Fibroblast of villous mesenchyme (primary cell): ENCODE measurements around the gene OCSTAMP. TPM values are rescaled to one million over a fixed set of nuclear protein-coding genes. Genes with fewer than 3 reads are reported as not detected.

Source experiments
- DNase-seq: peaks from one replicate; pipeline ENCODE4 v3.0.0-alpha.2; 2010; ENCODE audit warnings: low read depth
- H3K4me3 ChIP-seq: 2 replicates; pipeline ENCODE4 v1.5.1; 2011; ENCODE audit warnings: low read depth, mild to moderate bottlenecking, low read length
- CTCF ChIP-seq: IDR thresholded peaks from 2 replicates; pipeline ENCODE4 v1.5.1; 2012; ENCODE audit warnings: low read depth, mild to moderate bottlenecking, low read length; ENCODE audit not compliant: insufficient read depth
- total RNA-seq: library from RNA; depleted of rRNA; stranded (reverse); fragments of >200 nt; gene quantifications from 2 replicates; pipeline ENCODE4 v1.2.3, GENCODE V29; 2012

The OCSTAMP gene
- total RNA-seq, 1 donor: not detected

DNA sequence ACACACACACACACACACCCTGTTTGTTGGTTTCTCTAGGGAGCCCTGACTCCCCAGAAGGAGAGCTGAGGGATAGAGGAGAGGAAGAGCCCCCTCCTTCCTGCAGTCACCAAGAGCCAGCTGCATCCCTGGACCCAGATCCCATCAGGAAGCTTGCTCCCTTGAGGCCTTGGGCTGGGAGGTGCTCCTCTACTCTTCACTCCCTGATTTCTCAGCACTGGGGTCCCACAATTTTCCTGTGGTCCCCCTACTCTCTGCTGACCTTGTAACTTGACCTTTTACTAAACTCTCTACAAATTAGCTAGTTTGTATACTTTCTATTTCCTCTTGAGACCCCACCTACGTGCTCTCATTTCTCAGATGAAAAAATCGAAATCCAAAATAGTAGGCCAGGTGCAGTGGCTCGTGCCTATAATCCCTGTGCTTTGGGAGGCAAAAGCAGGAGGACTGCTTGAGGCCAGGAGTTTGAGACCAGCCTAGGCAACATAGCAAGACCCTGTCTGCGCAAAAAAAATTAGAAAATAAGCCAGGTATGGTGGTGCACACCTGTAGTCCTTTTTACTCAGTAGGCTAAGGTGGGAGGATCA is 5.0 kb upstream of the OCSTAMP start:
- DNase-seq: no peak
- H3K4me3 ChIP-seq: no peak overlapping the region
- TF ChIP-seq CTCF: no peak

GRCh38 chr20:46554828-46555227 is 4.4 kb upstream of the OCSTAMP start:
- TF ChIP-seq CTCF: no peak
- H3K4me3 ChIP-seq: no peak overlapping the region
- DNase-seq: no peak

- TF ChIP-seq CTCF: no peak
- DNase-seq: no peak
- no peak overlapping the region for H3K4me3 ChIP-seq
These were observed 3.5 kb upstream of the OCSTAMP start for GRCh38 chr20:46553926-46554325.

GRCh38 chr20:46552460-46553420 is 2.3 kb upstream of the OCSTAMP start:
- no peak for TF ChIP-seq CTCF
- no peak for DNase-seq
- H3K4me3 ChIP-seq: no peak overlapping the region

DNA sequence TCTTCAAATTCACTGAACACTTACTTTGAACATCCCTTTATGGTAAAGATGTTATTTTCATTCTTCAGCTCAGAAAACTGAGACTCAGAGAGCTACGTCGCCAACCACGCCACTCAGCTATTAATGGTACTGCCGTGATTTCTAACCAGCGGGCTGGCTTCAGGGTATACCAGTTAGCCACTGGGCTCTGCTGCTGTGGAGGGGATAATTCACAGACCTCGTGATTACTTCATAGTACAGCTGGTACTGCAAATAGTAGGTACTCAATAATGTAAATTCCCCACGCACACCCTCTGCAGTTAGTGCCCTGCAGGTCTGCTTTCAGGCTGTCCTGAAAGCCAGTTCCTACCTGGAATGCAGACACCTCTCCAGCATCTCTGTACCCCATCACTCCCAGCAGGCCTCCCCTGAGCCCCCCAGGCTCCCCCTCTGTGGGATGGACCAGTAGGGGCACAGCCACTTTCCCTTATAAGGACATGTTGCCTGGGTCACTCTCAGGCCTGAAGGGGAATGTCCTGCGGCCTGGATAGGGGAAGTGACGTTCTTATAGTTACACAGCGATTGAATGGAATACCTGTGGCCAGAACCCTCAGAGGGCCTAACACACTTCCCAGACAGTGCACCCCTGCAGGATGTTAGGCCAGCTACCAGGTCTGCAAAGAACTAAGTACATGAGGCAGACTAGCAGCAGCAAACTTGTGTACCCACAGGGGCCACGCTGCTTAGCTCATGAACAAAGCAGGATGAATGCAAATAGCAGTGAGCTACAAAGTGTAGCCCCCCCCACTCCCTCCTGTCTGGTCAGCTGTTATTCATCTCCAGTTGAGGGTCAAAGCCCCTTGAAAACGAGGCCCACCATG is 1.3 kb upstream of the OCSTAMP start:
- no peak for DNase-seq
- TF ChIP-seq CTCF: no peak
- H3K4me3 ChIP-seq: no peak overlapping the region

DNA sequence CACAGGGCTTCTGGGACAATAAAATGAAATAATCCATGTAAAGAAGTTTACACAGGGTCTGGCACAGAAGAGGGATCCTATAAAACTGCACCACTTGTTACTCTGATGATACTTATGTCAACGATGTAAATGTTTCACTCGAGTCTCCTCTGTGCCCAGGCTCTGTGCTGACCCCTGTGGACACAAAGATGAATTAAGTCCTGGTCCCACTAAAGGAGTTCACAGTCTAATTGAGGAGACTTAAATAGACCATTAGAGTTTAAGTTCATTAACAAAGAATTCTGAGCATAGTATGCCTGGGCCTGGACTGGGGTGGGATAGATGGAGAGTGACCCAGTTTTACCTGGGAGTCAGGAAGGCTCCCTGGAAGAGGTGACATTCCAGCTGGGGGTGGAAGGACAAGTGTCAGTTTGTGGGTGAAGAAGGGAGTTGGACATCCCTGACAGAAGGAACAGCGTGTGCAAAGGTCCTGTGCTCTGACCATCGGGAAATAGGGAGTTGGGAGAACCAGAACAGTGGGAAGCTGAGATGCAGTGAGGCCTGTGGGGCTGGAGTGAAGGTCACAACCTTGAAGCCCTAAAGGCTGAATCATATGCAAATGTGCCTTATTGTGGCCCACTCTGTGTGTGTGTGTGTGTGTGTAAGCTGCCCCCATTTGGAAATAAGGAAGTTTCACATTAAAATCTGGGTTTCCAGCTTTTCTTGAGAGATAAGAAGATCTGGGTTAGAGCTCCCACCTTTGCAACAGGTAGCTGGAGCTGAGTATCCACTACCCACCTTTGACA is 1.1 kb downstream of the OCSTAMP start:
- no peak overlapping the region for H3K4me3 ChIP-seq
- no peak for DNase-seq
- no peak for TF ChIP-seq CTCF
